Activated CD4-positive, CD25-positive, alpha-beta regulatory T cell treated with anti-CD3 and anti-CD28 coated beads, Interleukin-2, amount 50 U/mL, for 24 hours (primary cell): ENCODE data around the gene CSTB.

Experiments
- ATAC-seq, 2 donors: fragments of 150-1000 bp; cut with Tn5 transposase; one replicate each; pipeline ENCODE4 v1.10.0; 2021; ENCODE audit warnings: mild to moderate bottlenecking in 1 of 2, moderate library complexity in 1 of 2

CSTB gene

DNA sequence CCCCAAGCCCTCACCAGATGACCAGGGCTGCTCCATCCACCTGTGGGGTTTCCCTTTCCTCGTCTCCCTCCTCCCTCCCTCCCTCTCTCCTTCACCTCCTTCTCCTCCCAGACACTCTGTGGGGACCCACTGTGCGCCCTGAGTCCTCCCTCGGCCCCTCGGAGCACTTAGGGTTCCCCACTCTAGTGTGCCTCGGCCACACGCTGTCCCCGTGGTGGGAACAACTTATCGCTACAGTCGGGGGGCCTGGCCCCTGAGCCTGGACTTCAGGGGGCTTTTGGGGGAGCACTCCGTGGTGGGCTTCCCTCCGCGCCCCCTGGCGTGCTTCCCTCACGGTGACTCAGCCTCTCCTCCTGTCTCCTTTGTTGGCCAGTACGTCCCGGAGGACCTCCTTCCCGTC, 27.5 kb downstream of the CSTB start:
- no peak for ATAC-seq

DNA sequence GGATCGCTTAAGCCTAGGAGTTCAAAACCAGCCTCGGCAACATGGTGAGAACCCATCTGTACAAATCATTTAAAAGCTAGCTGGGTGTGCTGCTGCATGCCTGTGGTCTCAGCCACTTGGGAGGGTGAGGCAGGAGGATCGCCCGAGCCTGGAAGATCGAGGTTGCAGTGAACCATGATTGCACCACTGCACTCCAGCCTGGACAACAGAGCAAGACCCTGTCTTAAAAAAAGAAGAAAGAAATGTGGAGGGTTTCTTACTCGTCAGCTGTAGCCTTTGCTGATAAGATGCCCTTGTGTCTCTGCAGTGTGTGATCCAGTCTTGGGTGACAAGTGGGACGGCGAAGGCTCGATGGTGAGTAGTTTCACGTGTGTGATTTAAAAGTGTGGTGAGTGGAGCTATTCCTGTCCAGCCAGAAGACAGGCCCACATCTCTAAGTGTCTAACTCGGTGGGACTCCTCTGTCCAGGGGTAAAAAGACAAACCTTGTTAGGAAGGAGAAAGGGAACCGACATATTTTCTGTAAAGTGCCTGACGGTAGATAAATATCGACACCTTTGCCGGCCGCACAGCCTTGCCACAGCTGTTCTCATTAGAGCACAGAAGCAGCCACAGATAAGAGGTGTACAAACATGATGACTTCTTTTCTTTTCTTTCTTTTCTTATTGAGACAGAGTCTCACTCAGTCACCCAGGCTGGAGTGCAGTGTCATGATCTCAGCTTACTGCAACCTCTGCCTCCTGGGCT, 30.2 kb downstream of the CSTB start:
- ATAC-seq = no peak

DNA sequence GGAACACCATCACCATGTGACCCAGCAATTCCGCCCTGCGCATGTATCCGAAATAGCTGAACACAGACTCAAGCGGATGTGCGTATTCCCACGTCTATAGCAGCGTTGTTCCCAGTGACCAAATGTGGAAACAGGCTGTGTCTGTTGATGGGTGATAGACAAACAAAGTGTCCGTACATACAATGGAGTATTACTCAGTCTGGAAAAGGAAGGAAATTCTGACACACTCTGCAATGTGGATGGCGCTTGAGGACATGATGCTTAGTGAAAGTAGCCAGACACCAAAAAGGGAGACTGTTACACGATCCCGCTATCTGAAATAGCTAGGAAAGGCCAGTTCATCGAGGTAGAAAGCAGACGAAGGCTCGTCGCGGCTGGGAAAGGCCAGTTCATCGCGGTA, 31.4 kb downstream of the CSTB start:
- no peak for ATAC-seq

DNA sequence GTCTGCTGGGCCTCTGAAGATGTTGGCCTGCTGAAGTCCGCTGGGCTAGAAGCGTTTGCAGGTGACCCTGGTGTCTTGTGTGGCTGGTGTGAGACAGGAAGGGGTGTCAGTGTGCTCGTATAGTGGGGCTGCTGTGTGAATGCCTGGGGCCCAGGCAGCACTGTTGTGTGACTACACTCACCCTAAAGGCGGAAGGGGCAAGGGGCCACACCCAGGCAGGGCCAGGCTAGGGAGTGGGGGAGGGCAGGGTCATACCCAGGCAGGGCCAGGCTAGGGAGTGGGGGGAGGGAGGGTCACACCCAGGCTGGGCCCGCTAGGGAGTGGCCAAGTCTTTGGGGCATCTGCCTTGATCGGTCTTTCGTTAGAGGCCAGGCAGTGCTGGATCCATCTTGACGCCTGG, 32.2 kb downstream of the CSTB start:
- ATAC-seq = no peak

DNA sequence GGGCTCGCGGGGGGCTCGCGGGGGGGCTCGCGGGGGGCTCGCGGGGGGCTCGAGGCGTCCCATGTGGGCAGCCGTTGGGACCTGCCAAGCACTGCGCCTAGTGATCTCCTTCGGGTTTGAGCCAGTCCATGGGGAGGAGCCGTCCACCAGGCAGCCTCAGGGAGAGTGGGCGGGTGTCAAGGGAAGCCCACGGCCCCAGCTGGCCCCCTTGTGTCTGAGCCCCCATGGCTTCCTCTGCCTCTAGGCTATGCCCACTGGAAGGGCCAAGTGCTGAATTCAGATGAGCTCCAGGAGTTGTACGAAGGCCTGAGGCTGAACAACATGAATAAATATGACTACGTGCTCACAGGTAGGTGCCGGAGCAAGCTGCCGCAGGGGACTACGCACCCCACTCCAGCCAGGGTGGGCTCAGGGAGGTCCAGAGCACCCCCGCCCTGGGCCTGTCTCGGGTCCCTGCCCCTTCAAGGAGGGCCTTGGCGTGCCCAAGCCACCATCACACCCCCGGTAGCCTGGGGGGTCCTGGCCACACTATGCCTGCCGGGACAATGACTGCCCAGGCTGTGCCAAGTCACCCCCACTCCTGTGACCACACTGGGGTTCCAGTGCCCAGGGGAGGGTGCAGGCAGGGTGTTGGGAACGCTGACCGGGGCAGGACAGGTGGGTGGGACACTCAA, 34.5 kb downstream of the CSTB start:
- no peak for ATAC-seq

DNA sequence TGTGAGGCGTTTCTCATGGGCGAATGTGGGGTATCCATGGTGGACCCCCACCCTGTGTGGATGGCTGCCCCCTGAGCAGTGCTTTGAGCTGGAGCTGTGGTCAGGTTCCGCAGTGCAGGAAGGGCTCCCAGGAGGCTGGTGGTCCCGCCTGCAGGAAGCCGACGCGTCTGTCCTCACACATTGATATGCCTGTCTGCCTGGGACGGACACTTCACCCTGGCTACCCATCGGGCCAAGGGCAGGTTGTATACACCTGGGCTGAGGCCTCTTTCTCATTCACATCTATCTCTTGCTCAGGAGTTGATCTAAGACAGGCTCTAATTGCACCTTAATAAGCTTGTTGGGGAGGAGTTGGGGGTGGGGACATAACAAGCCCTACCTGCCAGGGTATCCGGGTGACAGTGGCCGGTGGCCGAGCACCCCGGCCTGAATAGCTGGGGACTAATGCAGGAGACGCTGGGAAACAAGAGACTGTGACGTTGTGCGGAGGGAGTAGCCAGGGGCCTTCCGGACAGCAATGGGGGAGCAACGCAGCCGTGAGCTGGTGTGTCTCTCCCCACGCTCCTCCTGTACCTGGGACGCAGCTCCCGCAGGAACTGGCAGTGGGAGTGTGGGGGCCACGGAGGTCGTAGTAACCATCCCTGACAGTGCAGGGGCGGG, 35.5 kb downstream of the CSTB start:
- peak in 1 of 2 donors; percentile 13 for ATAC-seq

DNA sequence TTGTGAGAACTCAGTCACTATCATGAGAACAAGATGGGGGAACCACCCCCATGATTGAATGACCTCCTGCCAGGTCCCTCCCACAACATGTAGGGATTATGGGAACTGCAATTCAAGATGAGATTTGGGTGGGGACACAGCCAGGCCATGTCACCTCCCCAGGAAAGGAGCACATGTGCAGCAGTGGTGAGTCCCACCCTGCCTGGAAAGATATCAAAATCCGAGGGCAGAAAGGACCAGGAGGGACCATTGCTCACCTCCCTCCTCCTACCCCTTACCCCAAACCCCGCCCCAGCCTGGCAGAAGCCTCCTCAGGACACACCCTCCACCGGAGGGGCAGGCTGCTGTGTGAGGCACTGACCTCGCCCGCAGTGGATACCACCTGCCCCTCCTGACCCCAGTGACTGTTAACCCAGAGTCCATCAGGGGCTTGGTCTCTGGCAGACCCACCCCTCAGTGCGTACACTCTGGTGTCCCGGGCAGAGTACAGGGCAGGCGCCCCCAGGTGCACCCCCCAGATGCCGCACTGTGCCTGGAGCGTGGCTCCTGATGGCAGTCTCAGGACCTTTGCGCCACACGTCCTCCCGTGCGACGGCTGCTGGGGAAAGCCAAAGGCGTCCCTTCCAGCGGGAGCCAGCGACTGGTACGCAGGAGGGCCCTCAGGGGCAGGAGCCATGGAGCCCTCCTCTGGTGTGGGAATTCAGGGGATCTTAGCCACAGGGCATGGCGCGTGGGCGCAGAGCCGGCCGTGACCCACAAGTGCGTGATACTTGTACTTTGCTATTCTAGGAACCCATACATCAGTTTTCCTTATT, 36.3 kb downstream of the CSTB start:
- no peak for ATAC-seq

DNA sequence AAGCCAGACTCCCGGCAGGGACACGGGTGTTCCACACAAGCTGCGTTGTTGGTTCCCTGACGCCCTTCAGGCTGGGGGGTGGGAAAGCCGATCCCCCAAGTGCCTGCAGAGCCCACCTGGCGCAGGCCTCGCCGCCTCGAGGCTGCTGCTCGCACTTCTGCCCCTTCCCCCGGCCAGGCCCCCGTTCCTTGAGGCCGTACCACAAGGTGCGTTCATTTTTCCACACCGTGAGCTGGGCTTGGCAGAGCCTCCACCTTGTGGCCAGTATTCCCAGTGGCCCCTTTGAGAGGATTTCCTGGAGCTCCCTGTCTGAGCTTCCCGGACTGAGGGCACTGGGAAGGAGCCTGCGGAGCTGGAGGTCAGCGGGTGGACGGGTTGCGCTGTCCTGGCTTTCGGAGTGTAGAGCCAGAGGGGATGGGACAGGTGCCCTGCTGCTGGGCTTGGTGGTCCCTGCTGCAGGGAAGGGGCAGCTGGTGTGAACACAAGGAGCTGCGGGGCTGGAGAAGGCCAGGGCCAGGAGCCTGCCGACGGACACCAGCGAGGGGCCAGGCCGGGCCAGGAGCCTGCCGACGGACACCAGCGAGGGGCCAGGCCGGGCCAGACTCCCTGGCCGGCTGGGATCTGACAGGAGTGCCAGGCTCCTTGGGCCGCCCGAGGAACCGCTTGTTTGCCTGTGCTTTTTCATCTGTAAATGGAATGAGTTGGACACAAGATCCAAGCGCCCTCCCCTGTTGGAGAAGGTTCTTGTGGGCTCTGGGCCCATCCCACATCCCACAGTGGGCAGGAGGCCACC, 38.8 kb downstream of the CSTB start:
- no peak for ATAC-seq

DNA sequence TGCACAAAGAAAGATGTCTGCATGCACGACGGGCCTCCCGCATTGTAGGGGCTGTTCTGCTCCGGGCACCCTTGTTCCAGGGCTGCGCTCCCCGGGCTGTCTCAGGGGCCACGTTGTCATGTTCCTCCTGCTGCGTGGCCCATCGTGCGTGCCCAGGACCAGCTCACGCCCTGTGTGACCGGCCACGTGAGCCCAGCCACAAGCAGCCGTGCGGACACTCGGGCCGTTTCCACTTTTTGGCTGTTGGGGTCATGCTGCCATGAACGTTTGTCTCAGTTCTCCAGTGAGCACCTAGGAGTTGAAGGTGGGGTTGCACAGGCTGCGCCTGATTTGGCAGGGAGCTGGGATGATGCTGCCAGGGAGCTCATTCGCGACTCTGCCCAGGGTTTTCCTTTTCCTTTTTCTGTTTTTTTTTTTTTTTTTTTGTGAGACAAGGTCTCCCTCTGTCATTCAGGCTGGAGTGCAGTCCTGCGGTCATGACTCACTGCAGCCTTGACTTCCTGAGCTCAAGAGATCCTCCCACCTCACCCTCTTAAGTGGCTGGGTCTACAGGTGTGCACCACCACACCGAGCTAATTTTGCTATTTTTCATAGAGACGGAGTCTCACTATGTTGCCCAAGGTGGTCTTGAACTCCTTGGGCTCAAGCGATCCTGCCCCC, 39.8 kb downstream of the CSTB start:
- ATAC-seq = no peak

DNA sequence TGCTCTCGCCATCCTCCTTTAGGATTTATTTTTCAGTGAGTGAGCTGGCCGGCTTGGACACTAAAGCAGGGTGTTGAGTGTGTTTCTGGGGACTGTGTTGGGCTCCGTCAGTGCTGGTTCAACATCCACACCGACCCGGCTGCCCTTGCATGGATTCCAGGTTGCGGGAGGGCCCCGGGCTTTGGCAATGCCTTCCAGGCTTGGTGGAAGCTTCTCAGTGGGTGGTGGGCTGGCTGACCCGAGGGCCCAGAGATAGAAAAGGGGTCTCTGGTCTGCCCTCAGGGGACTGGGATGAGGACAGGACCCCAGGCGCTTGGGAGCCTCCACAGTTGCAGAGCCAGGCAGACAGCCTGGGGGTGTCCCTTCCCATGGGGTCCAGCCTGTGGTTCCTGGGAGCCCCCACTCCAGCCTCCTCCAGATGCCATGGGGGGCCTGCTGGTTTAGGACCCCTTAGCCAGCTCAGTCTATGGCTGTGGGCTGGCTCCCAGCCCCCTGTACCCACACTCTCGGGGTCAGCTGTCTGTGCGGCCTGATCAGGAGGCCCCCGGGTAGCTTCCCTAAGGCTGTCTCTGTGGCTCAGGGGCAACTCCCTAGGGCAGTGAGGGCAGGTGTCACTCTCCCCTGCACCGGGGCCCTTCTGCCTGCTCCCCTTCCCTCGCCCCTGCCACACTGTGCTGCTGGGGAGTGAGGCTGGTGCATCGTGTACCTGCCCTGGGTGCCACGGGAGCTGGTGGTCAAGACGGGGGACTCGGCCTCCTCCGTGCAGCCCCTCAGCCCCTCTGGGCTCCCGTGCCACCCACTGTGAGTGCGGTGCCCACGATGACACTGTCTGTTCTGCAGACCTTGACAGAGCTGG, 40.6 kb downstream of the CSTB start:
- ATAC-seq = no peak

DNA sequence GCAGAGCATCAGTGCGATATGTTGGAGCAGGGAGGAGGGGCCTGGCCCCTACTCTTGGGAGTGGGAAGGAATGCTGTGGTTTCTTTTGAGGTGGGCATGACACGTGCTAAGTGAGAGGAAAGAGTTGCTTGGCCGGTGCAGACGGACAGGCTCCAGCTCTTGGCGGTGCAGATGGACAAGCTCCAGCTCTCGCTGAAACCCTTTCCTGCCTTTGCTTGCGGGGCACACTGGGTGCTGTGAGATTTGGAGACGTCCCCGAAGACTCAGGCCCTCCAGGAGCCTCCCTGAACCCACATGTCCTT, 41.2 kb downstream of the CSTB start:
- ATAC-seq = no peak

DNA sequence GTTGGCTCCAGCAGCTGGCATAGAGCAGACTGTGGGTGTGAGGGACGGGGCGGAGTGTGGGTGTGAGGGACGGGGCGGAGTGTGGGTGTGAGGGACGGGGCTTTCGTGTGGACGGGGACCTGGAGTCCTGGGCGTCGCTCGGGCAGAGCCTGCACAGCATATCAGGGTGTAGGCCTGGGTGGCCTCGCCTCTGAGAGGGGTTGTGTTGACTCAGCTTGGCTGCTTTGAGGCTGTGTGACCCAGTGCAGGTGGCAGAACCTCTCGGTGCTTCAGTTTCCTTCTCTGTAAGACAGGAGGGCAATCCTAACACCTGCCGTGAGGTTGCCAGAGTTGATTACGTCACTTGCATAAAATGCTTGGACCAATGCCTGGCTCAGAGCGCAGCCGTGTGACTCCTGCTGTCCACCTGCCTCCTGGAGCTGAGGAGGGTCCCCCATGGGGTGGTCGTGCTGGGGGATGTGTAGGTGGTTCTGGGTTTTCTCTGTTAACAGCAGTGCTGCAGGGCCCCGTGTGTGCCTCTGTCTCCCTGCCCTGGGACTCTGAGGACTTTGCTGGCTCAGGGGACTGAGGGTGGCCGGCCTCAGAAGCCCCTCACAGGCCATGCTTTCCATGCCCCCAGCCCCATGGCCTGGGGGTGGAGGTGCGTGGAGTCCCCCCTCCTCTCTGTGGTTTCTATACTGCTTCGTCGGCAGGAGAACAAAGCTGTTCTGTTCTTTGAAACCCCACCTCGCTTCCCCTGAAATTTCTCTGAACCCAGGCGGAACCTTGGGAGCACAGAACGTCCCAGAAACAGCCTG, 41.8 kb downstream of the CSTB start:
- peak; percentile 44 to 45 for ATAC-seq

DNA sequence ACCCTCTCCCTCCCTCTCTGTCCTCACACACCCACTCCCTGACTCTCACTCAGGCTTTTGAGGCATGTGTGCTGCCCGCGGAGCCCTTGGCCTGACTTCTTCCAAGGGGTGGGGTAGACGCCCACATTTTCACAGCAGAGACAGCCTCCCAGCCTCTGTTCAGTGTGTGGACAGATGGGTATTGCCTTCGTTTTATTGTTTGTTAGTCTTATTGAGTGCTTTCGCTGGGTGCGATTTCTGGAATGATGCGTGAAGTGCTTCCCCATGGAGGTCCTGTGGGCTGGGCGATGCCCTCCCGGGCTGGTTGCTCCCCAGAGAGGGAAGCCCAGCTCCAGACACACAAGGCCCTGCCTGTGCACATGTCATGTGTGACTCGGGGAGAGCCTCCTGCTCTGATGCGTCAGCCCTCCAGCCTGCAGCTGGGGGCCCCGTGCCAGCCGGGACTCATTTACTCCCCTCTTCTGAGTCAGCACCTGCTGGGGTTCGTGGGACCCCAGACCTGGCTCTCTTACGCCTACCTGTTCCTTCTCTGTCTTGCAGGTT, 42.5 kb downstream of the CSTB start:
- peak; percentile 27 to 42 for ATAC-seq

DNA sequence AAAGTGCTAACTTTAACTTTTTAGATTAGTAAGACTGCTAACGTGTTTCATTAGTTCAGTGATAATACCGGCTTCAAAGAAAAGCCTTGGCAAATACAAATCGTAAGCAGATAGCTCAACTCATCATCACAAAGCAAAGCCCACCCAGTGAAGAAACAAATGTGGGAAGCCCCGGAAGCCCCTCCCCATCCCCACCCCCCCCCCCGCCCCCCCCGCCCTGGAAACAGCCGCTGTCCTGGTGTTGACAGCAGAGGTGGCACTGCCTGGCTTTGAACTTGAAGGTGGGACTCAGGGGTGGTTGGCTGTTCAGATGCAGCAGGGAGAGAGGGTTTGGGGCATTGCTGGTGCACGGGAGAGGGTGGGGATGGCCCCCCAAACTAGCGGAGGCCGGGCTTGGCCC, 43.0 kb downstream of the CSTB start:
- ATAC-seq = no peak

DNA sequence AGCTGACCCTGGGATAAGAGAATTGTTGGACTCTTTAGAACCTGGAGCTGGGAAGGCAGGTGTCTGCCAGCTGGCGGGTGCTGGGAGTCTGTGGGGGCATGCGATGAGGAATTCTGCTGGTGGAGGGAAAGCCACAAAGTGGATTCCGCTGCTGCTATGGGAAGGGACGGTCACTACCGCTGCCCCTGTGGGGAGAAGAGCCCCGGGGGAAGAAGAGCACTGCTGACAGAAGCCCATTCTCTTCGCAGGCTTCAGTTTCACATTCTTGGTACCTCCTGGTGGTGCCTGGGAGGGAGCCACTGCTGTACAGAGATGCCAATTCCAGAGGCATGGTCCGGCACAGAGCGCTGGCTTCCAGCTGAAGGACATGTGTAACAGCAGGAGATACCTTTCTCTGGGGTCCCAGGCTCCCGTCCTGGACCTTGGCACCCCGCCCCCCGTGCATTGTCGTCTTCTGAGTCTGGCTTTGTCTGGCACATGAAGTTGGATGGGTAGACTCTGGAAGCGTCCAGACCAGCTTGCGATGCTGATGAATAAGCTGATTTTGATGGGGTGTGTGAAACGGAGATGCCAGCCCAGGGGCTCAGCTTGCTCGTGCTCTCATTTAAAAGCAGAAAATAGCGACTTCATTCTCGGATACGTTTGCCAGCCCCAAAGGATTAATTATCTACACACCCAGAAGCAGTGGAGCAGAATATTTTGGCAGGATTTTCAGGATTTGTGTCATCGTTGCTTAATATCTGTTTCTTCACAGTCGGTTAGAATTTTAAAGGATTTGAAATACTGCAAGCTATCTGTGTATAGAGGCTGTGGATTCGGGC, 44.0 kb downstream of the CSTB start:
- no peak for ATAC-seq

DNA sequence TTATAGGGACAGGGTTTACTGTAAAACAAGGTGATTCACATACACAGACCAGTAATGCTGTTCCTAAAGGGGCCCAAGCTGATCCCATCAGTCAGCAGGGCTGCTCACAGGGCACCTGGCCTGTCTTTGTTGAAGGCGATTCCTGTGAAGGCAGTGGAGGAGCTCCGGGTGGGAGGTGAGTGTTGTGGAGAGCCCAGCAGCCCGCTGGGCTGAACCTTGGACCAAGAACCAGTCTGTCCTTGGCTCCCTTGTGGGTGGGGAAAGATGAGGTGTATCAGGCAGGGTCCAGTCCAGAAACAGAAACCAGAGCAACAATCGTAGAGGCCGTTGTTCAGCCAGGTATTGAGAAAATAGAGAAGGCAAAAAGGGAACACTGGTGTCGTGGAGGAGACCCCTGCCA, 44.6 kb downstream of the CSTB start:
- no peak for ATAC-seq

DNA sequence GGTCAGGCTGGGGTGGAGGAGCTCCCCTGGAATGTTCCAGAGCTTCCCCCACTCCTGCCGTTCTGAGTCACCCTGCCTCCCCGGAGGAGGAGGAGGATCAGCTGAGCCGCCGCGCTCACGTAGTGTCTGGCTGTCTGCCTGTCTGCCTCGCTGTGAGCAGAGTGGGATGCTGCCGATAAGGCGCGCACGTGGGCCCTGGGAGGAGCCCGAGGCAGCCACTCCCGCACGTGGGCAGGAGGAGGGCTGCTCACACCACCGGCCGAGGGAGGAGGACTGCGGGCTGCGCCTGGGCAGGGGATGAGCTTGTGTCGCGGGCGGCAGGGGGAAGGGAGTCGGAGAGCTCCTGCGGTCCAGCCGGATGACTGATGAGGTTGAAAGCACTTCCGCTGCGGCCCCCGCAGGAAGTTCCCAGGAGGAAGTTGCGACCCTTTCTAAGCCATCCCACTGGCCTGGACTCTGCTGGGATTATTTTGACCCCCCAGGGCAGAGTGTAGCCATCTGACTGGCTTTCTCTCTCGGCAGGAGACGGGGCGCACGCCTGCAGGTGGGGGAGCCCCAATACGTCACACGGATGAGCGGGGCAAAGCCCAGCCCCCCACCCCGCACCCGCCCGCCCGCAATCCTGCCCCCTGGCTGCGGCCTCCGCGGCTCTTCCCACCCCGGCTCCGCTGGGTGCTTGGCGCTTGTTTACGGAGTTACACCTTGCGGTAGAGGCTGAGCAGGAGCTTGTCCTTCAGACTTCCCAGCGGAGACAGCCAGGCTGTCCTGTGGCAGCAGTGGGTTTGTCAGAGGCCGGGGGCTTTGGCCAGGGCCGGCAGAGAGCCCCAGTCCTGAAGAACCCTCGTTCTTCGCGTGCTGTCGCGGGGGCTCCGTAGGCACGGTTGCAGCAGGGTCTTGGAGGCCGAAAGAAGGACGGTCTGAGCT, 47.4 kb downstream of the CSTB start:
- ATAC-seq = peak; percentile 89 to 90

DNA sequence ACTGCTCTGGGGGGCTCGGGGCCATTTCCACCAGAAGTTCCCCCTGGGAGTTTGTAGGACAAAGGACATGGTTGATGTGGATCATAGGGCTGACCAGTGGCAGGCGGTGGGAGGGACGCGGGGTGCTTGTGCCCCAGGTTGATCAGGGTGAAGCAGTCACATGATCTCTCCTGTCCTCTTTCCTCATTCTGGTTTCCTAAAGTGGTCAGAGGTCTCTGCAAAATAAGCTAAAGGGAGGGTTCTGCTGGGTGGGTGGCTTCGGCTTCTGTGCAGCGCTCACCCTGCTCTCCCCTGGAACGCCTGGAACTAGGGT, 48.0 kb downstream of the CSTB start:
- ATAC-seq = no peak
